H1 (cell line): ENCODE measurements around the gene TGM1. TPM values are rescaled to one million over a fixed set of nuclear protein-coding genes. Genes with fewer than 3 reads are reported as not detected.

Experiments
- CTCF ChIA-PET: fragments of 300-600 bp; sonication (Branson Sonifier 250); formaldehyde crosslinking; loops from one replicate; lab custom pipeline; 2021; ENCODE audit not compliant: partially characterized antibody; lab: Charles Lee
- POLR2A ChIA-PET: fragments of 300-600 bp; sonication (Branson Sonifier 250); formaldehyde crosslinking; loops from one replicate; lab custom pipeline; 2021; ENCODE audit warnings: inconsistent platforms; ENCODE audit not compliant: partially characterized antibody; lab: Charles Lee
- DNase-seq, 2 experiments: peaks; one replicate each; pipeline versions ENCODE4 v3.0.0 to v3.0.0-alpha.2; 2010 to 2022; ENCODE audit warnings: low spot score in 2 of 2, low read depth in 1 of 2, mixed read lengths in 1 of 2
- FAIRE-seq: peaks from 2 replicates; lab custom pipeline; 2011; peaks lifted over from hg19 to GRCh38; lab: Jason Lieb, UNC
- H2AFZ ChIP-seq: 2 replicates; pipeline ENCODE4 v1.8.1; 2012; ENCODE audit warnings: low read length, inconsistent platforms
- H2AK5ac ChIP-seq: 2 replicates; pipeline ENCODE4 v1.6.1; 2013; ENCODE audit warnings: low read depth, low read length
- H2BK120ac ChIP-seq: replicated peaks from 2 replicates; pipeline ENCODE3; 2013; ENCODE audit warnings: low read depth, low read length, inconsistent platforms
- H2BK12ac ChIP-seq: 2 replicates; pipeline ENCODE4 v1.6.1; 2013; ENCODE audit warnings: low read depth, low read length
- H2BK15ac ChIP-seq: 2 replicates; pipeline ENCODE4 v1.6.1; 2013; ENCODE audit warnings: low read length
- H2BK20ac ChIP-seq: 2 replicates; pipeline ENCODE4 v1.6.1; 2013; ENCODE audit warnings: low read length
- H2BK5ac ChIP-seq: 2 replicates; pipeline ENCODE4 v1.6.1; 2013; ENCODE audit warnings: low read depth, low read length
- H3K14ac ChIP-seq: 2 replicates; pipeline ENCODE4 v1.6.1; 2013; ENCODE audit warnings: inconsistent platforms; ENCODE audit not compliant: insufficient read length
- H3K18ac ChIP-seq: 2 replicates; pipeline ENCODE4 v1.6.1; 2013; ENCODE audit warnings: low read length; ENCODE audit errors: extremely low read depth
- H3K23ac ChIP-seq: 2 replicates; pipeline ENCODE4 v1.6.1; 2013; ENCODE audit warnings: inconsistent platforms; ENCODE audit not compliant: insufficient read length
- H3K23me2 ChIP-seq: 2 replicates; pipeline ENCODE4 v1.6.1; 2013; ENCODE audit warnings: low read depth, low read length
- H3K27ac ChIP-seq: 2 replicates; pipeline ENCODE4 v1.6.1; 2011; ENCODE audit warnings: low read depth, low read length, inconsistent platforms
- H3K27me3 ChIP-seq, 4 experiments: replicated peaks in 1 of 4; 1 replicate in 1 of 4; 2 replicates in 3 of 4; pipeline versions ENCODE4 v1.6.1 to v1.8.1; 2011 to 2013; ENCODE audit warnings: low read length in 3 of 4, mild to moderate bottlenecking in 3 of 4, inconsistent platforms in 2 of 4, mixed read lengths in 2 of 4, moderate library complexity in 1 of 4; ENCODE audit not compliant: control insufficient read depth in 3 of 4, insufficient read depth in 3 of 4; ENCODE audit errors: extremely low read depth in 1 of 4
- H3K36me3 ChIP-seq, 4 experiments: 2 replicates each; pipeline versions ENCODE4 v1.6.1 to v1.8.1; 2011 to 2013; ENCODE audit warnings: mild to moderate bottlenecking in 4 of 4, low read length in 3 of 4, moderate library complexity in 2 of 4, control low read depth in 1 of 4, inconsistent platforms in 1 of 4; ENCODE audit not compliant: insufficient read depth in 4 of 4, control insufficient read depth in 2 of 4
- H3K4ac ChIP-seq: replicated peaks from 2 replicates; pipeline ENCODE3; 2013; ENCODE audit warnings: low read length, low read depth, mixed read lengths, inconsistent platforms; ENCODE audit not compliant: insufficient read length
- H3K4me1 ChIP-seq, 4 experiments: replicated peaks in 1 of 4; 1 replicate in 1 of 4; 2 replicates in 3 of 4; pipeline versions ENCODE4 v1.6.1 to v1.8.1; 2011 to 2013; ENCODE audit warnings: low read length in 3 of 4, inconsistent platforms in 2 of 4, mixed read lengths in 1 of 4; ENCODE audit not compliant: insufficient read depth in 4 of 4, control insufficient read depth in 3 of 4
- H3K4me2 ChIP-seq, 2 experiments: 2 replicates each; pipeline versions ENCODE4 v1.6.1 to v1.8.1; 2011 to 2013; ENCODE audit warnings: low read depth in 2 of 2, low read length in 2 of 2, control low read depth in 1 of 2, inconsistent platforms in 1 of 2, mild to moderate bottlenecking in 1 of 2; ENCODE audit not compliant: insufficient read depth in 1 of 2
- H3K4me3 ChIP-seq, 4 experiments: fragments of 200-600, 300-600 bp in 1 of 4; sonication (generic), shearing (Covaris generic), sonication (Bioruptor Twin) in 1 of 4; 2 replicates each; pipeline versions ENCODE4 v1.5.1 to v1.8.1; 2011 to 2016; ENCODE audit warnings: low read length in 4 of 4, low read depth in 3 of 4, control low read depth in 2 of 4, inconsistent platforms in 2 of 4, mild to moderate bottlenecking in 2 of 4, mixed read lengths in 1 of 4, moderate library complexity in 1 of 4; ENCODE audit not compliant: insufficient read depth in 2 of 4; ENCODE audit errors: extremely low read depth in 1 of 4
- H3K56ac ChIP-seq: replicated peaks from 2 replicates; pipeline ENCODE3; 2013; ENCODE audit warnings: low read depth, mild to moderate bottlenecking, mixed read lengths, low read length, inconsistent platforms; ENCODE audit not compliant: insufficient read length
- H3K79me1 ChIP-seq: 2 replicates; pipeline ENCODE4 v1.6.1; 2013; ENCODE audit warnings: low read depth, low read length, control low read depth
- H3K79me2 ChIP-seq, 2 experiments: 2 replicates each; pipeline versions ENCODE4 v1.6.1 to v1.8.1; 2012 to 2013; ENCODE audit warnings: low read length in 2 of 2, mild to moderate bottlenecking in 2 of 2, inconsistent platforms in 1 of 2; ENCODE audit not compliant: insufficient read depth in 2 of 2, control insufficient read depth in 1 of 2
- H3K9ac ChIP-seq, 4 experiments: replicated peaks in 1 of 4; 1 replicate in 1 of 4; 2 replicates in 3 of 4; pipeline versions ENCODE4 v1.6.1 to v1.8.1; 2011 to 2013; ENCODE audit warnings: low read depth in 3 of 4, low read length in 3 of 4, control low read depth in 2 of 4, mild to moderate bottlenecking in 2 of 4, moderate library complexity in 2 of 4, inconsistent platforms in 1 of 4; ENCODE audit errors: extremely low read depth in 1 of 4
- H3K9me3 ChIP-seq, 2 experiments: 2 replicates each; pipeline versions ENCODE4 v1.6.1 to v1.8.1; 2012 to 2013; ENCODE audit warnings: mild to moderate bottlenecking in 2 of 2, moderate library complexity in 2 of 2, control low read depth in 1 of 2, inconsistent platforms in 1 of 2, low read depth in 1 of 2, low read length in 1 of 2, mixed read lengths in 1 of 2; ENCODE audit not compliant: insufficient read depth in 2 of 2
- H4K20me1 ChIP-seq, 2 experiments: replicated peaks in 1 of 2; 2 replicates each; pipeline versions ENCODE3 to v1.8.1; 2011 to 2013; ENCODE audit warnings: inconsistent platforms in 2 of 2, low read length in 2 of 2, mild to moderate bottlenecking in 1 of 2; ENCODE audit not compliant: insufficient read depth in 2 of 2, control insufficient read depth in 1 of 2
- H4K5ac ChIP-seq: 2 replicates; pipeline ENCODE4 v1.6.1; 2013; ENCODE audit warnings: low read length, low read depth, mixed read lengths, inconsistent platforms; ENCODE audit not compliant: insufficient read length
- H4K8ac ChIP-seq: 2 replicates; pipeline ENCODE4 v1.8.0; 2013; ENCODE audit warnings: mild to moderate bottlenecking, moderate library complexity, low read length, inconsistent platforms; ENCODE audit not compliant: insufficient read depth; ENCODE audit errors: extremely low read depth
- H4K91ac ChIP-seq: replicated peaks from 2 replicates; pipeline ENCODE3; 2013; ENCODE audit warnings: low read length, mixed read lengths, inconsistent platforms; ENCODE audit not compliant: insufficient read length
- BCL11A ChIP-seq, 2 experiments: IDR thresholded peaks; one replicate each; pipeline ENCODE4 v1.6.1; 2011; ENCODE audit warnings: low read depth in 2 of 2, low read length in 2 of 2, mild to moderate bottlenecking in 2 of 2
- CHD2 ChIP-seq: IDR thresholded peaks from 2 replicates; pipeline ENCODE4 v1.6.1; 2012; ENCODE audit warnings: low read length, improper control_type of control experiment
- HDAC6 ChIP-seq: IDR thresholded peaks from one replicate; pipeline ENCODE4 v1.7.1; 2012; ENCODE audit warnings: low read depth, mild to moderate bottlenecking, inconsistent platforms, low read length, moderate library complexity
- JUND ChIP-seq: IDR thresholded peaks from 2 replicates; pipeline ENCODE4 v1.6.1; 2011; ENCODE audit warnings: mild to moderate bottlenecking, improper control_type of control experiment, low read length
- KDM1A ChIP-seq: fragments of 200-600, 300-600 bp; sonication (generic); IDR thresholded peaks from 2 replicates; pipeline ENCODE4 v1.7.1; 2016; ENCODE audit warnings: mild to moderate bottlenecking, low read length, borderline replicate concordance
- SIRT6 ChIP-seq: IDR thresholded peaks from one replicate; pipeline ENCODE4 v1.7.1; 2012; ENCODE audit warnings: low read length, inconsistent platforms
- SP1 ChIP-seq: IDR thresholded peaks from 2 replicates; pipeline ENCODE4 v1.6.1; 2011; ENCODE audit warnings: low read depth, low read length
- SP2 ChIP-seq: IDR thresholded peaks from 2 replicates; pipeline ENCODE4 v1.6.1; 2012; ENCODE audit warnings: mild to moderate bottlenecking, low read length, inconsistent platforms
- WGBS, 2 experiments: shearing (Covaris generic) in 1 of 2; methylation state at CpG; one replicate each; pipeline versions ENCODE4 v1.1.6 to v1.1.7; 2013 to 2015; ENCODE audit warnings: low lambda C conversion rate in 2 of 2, mixed read lengths in 2 of 2, inconsistent platforms in 1 of 2, low coverage in 1 of 2, missing lambda C conversion rate in 1 of 2; ENCODE audit not compliant: insufficient replicate concordance in 2 of 2, insufficient coverage in 1 of 2, insufficient read length in 1 of 2; ENCODE audit errors: extremely low coverage in 1 of 2, missing lambda C conversion rate in 1 of 2; 5-methylcytosine and 5-hydroxymethylcytosine counted together
- polyA plus RNA-seq, 7 experiments: library from polyadenylated mRNA; depleted of rRNA in 3 of 7; stranded (reverse) in 5 of 7; unstranded in 2 of 7; fragments of >200 nt in 5 of 7; fragments of 200-250 nt in 2 of 7; gene quantifications; 1 replicate in 5 of 7; 2 replicates in 1 of 7; 4 replicates in 1 of 7; pipeline versions ENCODE4 v1.2.1 to v1.2.3, GENCODE V29; 2011 to 2013; ENCODE audit warnings: missing spikeins in 2 of 7, mixed read lengths in 2 of 7
- total RNA-seq: library from RNA; stranded (reverse); fragmentation: NEBNext Ultra II Directional; extraction: Animal tissue kit (Norgen Biotek cat#: 25700); gene quantifications from 2 replicates; pipeline ENCODE4 v1.2.1, GENCODE V29; 2021
- TF ChIP-seq, protein P1 (sequence below): IDR thresholded peaks from 2 replicates; pipeline ENCODE4 v1.6.1; 2012; ENCODE audit warnings: low read length, inconsistent platforms

TGM1 gene
- total and polyA plus RNA-seq, 2 of the 8 experiments (the other 6 are each of a cell fraction or from before 2014, with no cell fraction given), result 1.8 to 2.2 TPM

DNA sequence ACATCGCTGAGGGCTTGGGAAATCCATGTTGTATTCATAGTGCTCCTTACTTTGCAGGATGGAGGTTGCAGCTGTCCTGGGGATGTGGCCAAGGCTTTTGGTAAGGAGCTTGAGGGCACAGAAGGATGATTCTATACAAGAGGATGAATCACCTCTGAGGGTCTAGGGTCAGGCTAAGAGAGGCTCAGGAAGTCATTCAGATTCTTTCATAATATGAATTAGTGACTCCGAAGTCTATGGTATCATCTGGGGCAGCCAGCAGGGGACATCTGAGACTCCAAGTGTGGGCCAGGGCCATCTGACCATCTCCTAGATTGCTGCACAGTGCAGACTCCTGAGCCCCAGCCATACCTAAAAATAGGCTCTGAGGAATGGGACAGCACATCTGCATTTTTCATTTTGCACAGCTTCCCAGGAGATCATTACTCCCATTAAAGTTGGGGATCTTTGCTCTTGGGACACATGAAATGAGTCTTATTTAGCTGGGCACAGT, 25.5 kb downstream of the TGM1 start:
- H3K9me3 ChIP-seq, result no peaks in the 10 kb centered on the region
- H3K23ac ChIP-seq, result no peak overlapping the region
- no peak overlapping the region for H2AFZ ChIP-seq
- H3K79me1 ChIP-seq, result no peaks in the 10 kb centered on the region; the same call in none of the 2 replicates
- no peak overlapping the region for H2BK12ac ChIP-seq
- no peak overlapping the region for H3K9ac ChIP-seq
- peaks cover 12% of the 10 kb centered on the region for H3K23me2 ChIP-seq
- no peak overlapping the region for H2BK120ac ChIP-seq
- no peak overlapping the region for H3K27ac ChIP-seq
- peaks cover 0 to 14% of the 10 kb centered on the region in 2 experiments; a peak in 3 of 4 replicates for H3K79me2 ChIP-seq
- no peak overlapping the region for H3K18ac ChIP-seq
- CTCF ChIA-PET, result interaction anchor here (1.1 to 2.5 kb wide), 6 partner anchors 14 to 100 kb away, joined by 5 to 10 read pairs (median 6); partner anchors contain the start of genes CIDEB and MDP1
- peaks cover 0 to 11% (median 4%) of the 10 kb centered on the region in 4 experiments; a peak in 5 of 7 replicates for H3K4me1 ChIP-seq
- H3K4ac ChIP-seq, result no peak overlapping the region
- H4K8ac ChIP-seq, result no peak overlapping the region
- no peak overlapping the region for H2BK5ac ChIP-seq
- no peak overlapping the region for H4K5ac ChIP-seq
- no peak overlapping the region for H2BK20ac ChIP-seq
- H3K4me2 ChIP-seq, result no peak overlapping the region
- no peak for DNase-seq
- no peaks in the 10 kb centered on the region; a peak in 1 of 7 replicates for H3K27me3 ChIP-seq
- POLR2A ChIA-PET, result interaction anchor here (0.8 to 5.1 kb wide), 10 partner anchors 9 to 108 kb away, joined by 3 to 19 read pairs (median 3); partner anchors contain the start of genes CHMP4A and MDP1
- peaks cover 19 to 58% (median 48%) of the 10 kb centered on the region in 4 experiments for H3K36me3 ChIP-seq
- no peak overlapping the region for H4K91ac ChIP-seq
- H3K4me3 ChIP-seq, result no peak overlapping the region
- no peak overlapping the region for H2BK15ac ChIP-seq
- FAIRE-seq, result no peak
- H2AK5ac ChIP-seq, result no peak overlapping the region
- no peak overlapping the region for H3K56ac ChIP-seq
- WGBS, 2 experiments, result 88% methylated on average over 2 of the region's 2 CpGs; no CpG with 5 or more reads in 1 of the 2 experiments
- H3K14ac ChIP-seq, result no peak overlapping the region
- TF ChIP-seq SP2 (no peak), KDM1A (no peak), HDAC6 (no peak), CHD2 (no peak), SP1 (no peak), BCL11A (IDR thresholded peaks at IDR 0.05; ENCODE audit: low read depth in 2 of 2, low read length in 2 of 2) (no peak), JUND (no peak), SIRT6 (no peak)
- TF ChIP-seq, protein P1, sequence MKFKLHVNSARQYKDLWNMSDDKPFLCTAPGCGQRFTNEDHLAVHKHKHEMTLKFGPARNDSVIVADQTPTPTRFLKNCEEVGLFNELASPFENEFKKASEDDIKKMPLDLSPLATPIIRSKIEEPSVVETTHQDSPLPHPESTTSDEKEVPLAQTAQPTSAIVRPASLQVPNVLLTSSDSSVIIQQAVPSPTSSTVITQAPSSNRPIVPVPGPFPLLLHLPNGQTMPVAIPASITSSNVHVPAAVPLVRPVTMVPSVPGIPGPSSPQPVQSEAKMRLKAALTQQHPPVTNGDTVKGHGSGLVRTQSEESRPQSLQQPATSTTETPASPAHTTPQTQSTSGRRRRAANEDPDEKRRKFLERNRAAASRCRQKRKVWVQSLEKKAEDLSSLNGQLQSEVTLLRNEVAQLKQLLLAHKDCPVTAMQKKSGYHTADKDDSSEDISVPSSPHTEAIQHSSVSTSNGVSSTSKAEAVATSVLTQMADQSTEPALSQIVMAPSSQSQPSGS, result no peak
- peaks cover 3 to 16% of the 10 kb centered on the region in 2 experiments for H4K20me1 ChIP-seq
